HG03469 (cell line): ENCODE measurements around the gene ZCRB1.
"Not testable (repeated sequence)": the region's sequence is repeated elsewhere in the genome, so short reads cannot be mapped to it uniquely, and the experiment has no call there.

Source experiments
- ATAC-seq: cut with Tn5 transposase; IDR thresholded peaks from one replicate; pipeline ENCODE4 v1.9.1; 2021; ENCODE audit warnings: mild to moderate bottlenecking, moderate library complexity, moderate number of reproducible peaks; ENCODE audit not compliant: unreplicated experiment

Gene ZCRB1

GRCh38 chr12:42325653-42326474 lies at the start of gene ZCRB1, which contains the start of gene PPHLN1:
Gene ZCRB1, minus strand, starts transcription at chr12:42326094. Its CDS starts 1,992 bp downstream, at chr12:42324102.
Gene PPHLN1, plus strand, starts transcription at chr12:42326167. Its CDS starts 9,736 bp downstream, at chr12:42335903.
- peak; percentile 91 for ATAC-seq

GRCh38 chr12:42373669-42374068 lies 47.8 kb upstream of the ZCRB1 start:
- ATAC-seq: no peak

- ATAC-seq: peak; percentile 91
These were observed 46.4 kb upstream of the ZCRB1 start for GRCh38 chr12:42372154-42372791.

- ATAC-seq: no peak
These were observed 44.1 kb upstream of the ZCRB1 start for GRCh38 chr12:42370013-42370412.

- no peak for ATAC-seq
These were observed 39.6 kb upstream of the ZCRB1 start for GRCh38 chr12:42365486-42365885.

- no peak for ATAC-seq
These were observed 38.8 kb upstream of the ZCRB1 start for GRCh38 chr12:42364692-42365091.

GRCh38 chr12:42362647-42363260 lies 36.9 kb upstream of the ZCRB1 start:
- no peak for ATAC-seq

- ATAC-seq: no peak
These were observed 36.2 kb upstream of the ZCRB1 start for GRCh38 chr12:42361909-42362646.

GRCh38 chr12:42360747-42361403 lies 35.0 kb upstream of the ZCRB1 start:
- peak; percentile 56 for ATAC-seq

GRCh38 chr12:42356344-42356743 lies 30.4 kb upstream of the ZCRB1 start:
- ATAC-seq: no peak

GRCh38 chr12:42350021-42350407 lies 24.1 kb upstream of the ZCRB1 start:
- not testable (repeated sequence) for ATAC-seq

- not testable (repeated sequence) for ATAC-seq
These were observed 23.5 kb upstream of the ZCRB1 start for GRCh38 chr12:42349119-42350020.

GRCh38 chr12:42346403-42347002 lies 20.6 kb upstream of the ZCRB1 start:
- ATAC-seq: no peak

GRCh38 chr12:42343721-42344120 lies 17.8 kb upstream of the ZCRB1 start:
- ATAC-seq: no peak

- no peak for ATAC-seq
These were observed 16.1 kb upstream of the ZCRB1 start for GRCh38 chr12:42342028-42342427.

GRCh38 chr12:42338280-42338679 lies 12.4 kb upstream of the ZCRB1 start:
- no peak for ATAC-seq

- no peak for ATAC-seq
These were observed 10.4 kb upstream of the ZCRB1 start for GRCh38 chr12:42336286-42336685.

- peak; percentile 75 for ATAC-seq
These were observed 6.7 kb upstream of the ZCRB1 start for GRCh38 chr12:42332301-42333285.
